ENCODE measurements around the gene RAD18.

Gene RAD18

DNA sequence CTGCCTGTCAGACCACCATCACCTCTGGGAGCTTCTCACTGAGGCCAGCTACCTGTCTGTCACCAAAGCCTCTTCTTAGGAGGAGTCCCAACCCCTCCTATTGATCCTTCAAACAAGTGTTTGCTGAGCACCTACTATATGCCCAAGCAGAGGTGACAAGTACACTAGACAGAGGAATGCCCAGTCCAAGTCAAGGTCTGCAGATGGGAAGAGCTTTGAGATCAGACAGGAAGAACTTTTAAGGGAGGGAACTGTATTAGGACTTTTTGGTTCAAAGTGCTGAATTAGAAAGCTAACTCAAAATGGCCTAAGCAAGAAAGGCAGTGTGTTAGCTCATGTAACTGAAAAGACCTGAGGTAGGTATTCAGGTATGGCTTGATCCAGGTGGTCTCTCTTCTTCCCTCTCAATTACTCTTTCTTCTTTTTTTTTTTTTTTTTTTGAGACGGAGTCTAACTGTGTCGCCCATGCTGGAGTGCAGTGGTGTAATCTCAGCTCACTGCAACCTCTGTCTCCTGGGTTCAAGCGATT is 3.6 kb upstream of the RAD18 start:
- WGBS = 64% methylated on average over 2 of the region's 3 CpGs
- DNase-seq = no peak
- Histone ChIP-seq H4K8ac (ENCODE audit: low read length) (no peak overlapping the region), H3K4ac (ENCODE audit: low read depth in 1 of 2, low read length in 2 of 2) (no peak overlapping the region), H2BK120ac (ENCODE audit: low read depth, low read length) (no peak overlapping the region), H2AFZ (ENCODE audit: low read depth, low read length) (no peak overlapping the region), H3K79me1 (replicated peaks; ENCODE audit: low read length, poor library complexity, severe bottlenecking) (peaks cover 2% of the 10 kb centered on the region), H3K27me3 (ENCODE audit: control insufficient read depth in 1 of 2, insufficient read depth in 1 of 2, low read length in 2 of 2) (peaks cover 14 to 16% of the 10 kb centered on the region in 2 experiments), H3K27ac (ENCODE audit: low read length, poor library complexity, severe bottlenecking) (no peak overlapping the region), H2AK5ac (ENCODE audit: low read length, severe bottlenecking) (peak overlapping the region; percentile 78), H2BK5ac (ENCODE audit: low read depth, low read length, poor library complexity, severe bottlenecking) (no peak overlapping the region), H2BK12ac (ENCODE audit: low read length in 2 of 2) (no peak overlapping the region), H3K14ac (ENCODE audit: low read length in 2 of 2) (no peak overlapping the region), H3K9ac (ENCODE audit: low read length) (no peak overlapping the region), H4K91ac (ENCODE audit: low read length) (no peak overlapping the region), H3K9me3 (ENCODE audit: control insufficient read depth, low read length) (no peaks in the 10 kb centered on the region), H3K4me1 (ENCODE audit: control insufficient read depth, insufficient read depth, low read depth, low read length) (no peaks in the 10 kb centered on the region), H3K4me3 (ENCODE audit: insufficient read depth in 1 of 2, low read depth in 1 of 2, low read length in 2 of 2) (no peak overlapping the region), H2BK15ac (ENCODE audit: low read depth, poor library complexity, severe bottlenecking) (no peak overlapping the region), H3K4me2 (ENCODE audit: low read length, poor library complexity, severe bottlenecking) (no peak overlapping the region), H3K23ac (ENCODE audit: low read length in 2 of 2) (no peak overlapping the region), H3K36me3 (ENCODE audit: control insufficient read depth in 1 of 2, insufficient read depth in 2 of 2, low read depth in 1 of 2, low read length in 2 of 2) (no peaks in the 10 kb centered on the region), H3K18ac (ENCODE audit: low read depth in 1 of 2, low read length in 2 of 2) (no peak overlapping the region)

DNA sequence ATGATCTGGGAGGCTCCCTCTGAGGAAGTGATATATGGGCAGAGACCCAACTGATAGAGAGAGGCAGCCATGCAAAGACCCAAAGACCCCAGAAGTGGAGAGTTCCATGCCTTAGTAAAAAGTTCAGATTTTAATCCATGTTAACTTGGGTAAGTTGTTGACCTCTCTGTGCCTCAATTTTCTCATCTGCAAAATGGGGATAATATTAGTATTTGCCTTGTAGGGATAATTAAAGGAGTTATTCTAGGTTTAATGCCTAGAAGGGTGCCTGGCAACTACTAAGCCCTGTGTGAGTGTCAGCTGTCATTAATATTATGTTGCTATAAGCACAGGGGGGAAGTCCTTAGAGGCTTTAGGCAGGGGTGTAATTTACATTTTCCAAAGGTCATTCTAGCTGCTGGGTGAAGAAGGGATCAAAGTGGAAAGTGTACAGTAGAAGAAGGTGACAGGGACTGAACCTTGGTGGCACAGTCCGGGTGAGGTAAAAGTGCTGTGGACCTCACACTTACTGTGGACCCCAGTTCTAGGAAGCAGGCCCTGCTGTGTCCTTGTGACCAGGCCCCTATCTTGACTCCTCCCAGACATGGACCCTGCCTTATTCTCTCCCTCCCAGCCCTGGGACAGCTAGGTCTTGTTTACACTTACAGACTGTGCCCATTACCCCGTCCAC is 3.0 kb upstream of the RAD18 start:
- Histone ChIP-seq H3K27me3 (ENCODE audit: control insufficient read depth in 1 of 2, insufficient read depth in 1 of 2, low read length in 2 of 2) (peaks cover 13 to 16% of the 10 kb centered on the region in 2 experiments), H3K4me2 (ENCODE audit: low read length, poor library complexity, severe bottlenecking) (no peak overlapping the region), H3K27ac (ENCODE audit: low read length, poor library complexity, severe bottlenecking) (no peak overlapping the region), H2AFZ (ENCODE audit: low read depth, low read length) (no peak overlapping the region), H3K18ac (ENCODE audit: low read depth in 1 of 2, low read length in 2 of 2) (no peak overlapping the region), H3K9ac (ENCODE audit: low read length) (no peak overlapping the region), H2BK5ac (ENCODE audit: low read depth, low read length, poor library complexity, severe bottlenecking) (no peak overlapping the region), H2AK5ac (ENCODE audit: low read length, severe bottlenecking) (peak overlapping the region; percentile 78), H3K4me1 (ENCODE audit: control insufficient read depth, insufficient read depth, low read depth, low read length) (no peaks in the 10 kb centered on the region), H3K36me3 (ENCODE audit: control insufficient read depth in 1 of 2, insufficient read depth in 2 of 2, low read depth in 1 of 2, low read length in 2 of 2) (no peaks in the 10 kb centered on the region), H2BK12ac (ENCODE audit: low read length in 2 of 2) (no peak overlapping the region), H2BK15ac (ENCODE audit: low read depth, poor library complexity, severe bottlenecking) (no peak overlapping the region), H4K8ac (ENCODE audit: low read length) (no peak overlapping the region), H3K14ac (ENCODE audit: low read length in 2 of 2) (no peak overlapping the region), H3K4me3 (ENCODE audit: insufficient read depth in 1 of 2, low read depth in 1 of 2, low read length in 2 of 2) (no peak overlapping the region), H4K91ac (ENCODE audit: low read length) (no peak overlapping the region), H3K4ac (ENCODE audit: low read depth in 1 of 2, low read length in 2 of 2) (no peak overlapping the region), H3K79me1 (replicated peaks; ENCODE audit: low read length, poor library complexity, severe bottlenecking) (peaks cover 4% of the 10 kb centered on the region), H2BK120ac (ENCODE audit: low read depth, low read length) (no peak overlapping the region), H3K23ac (ENCODE audit: low read length in 2 of 2) (no peak overlapping the region), H3K9me3 (ENCODE audit: control insufficient read depth, low read length) (no peaks in the 10 kb centered on the region)
- DNase-seq = no peak
- 92% methylated on average over 2 of the region's 2 CpGs for WGBS

DNA sequence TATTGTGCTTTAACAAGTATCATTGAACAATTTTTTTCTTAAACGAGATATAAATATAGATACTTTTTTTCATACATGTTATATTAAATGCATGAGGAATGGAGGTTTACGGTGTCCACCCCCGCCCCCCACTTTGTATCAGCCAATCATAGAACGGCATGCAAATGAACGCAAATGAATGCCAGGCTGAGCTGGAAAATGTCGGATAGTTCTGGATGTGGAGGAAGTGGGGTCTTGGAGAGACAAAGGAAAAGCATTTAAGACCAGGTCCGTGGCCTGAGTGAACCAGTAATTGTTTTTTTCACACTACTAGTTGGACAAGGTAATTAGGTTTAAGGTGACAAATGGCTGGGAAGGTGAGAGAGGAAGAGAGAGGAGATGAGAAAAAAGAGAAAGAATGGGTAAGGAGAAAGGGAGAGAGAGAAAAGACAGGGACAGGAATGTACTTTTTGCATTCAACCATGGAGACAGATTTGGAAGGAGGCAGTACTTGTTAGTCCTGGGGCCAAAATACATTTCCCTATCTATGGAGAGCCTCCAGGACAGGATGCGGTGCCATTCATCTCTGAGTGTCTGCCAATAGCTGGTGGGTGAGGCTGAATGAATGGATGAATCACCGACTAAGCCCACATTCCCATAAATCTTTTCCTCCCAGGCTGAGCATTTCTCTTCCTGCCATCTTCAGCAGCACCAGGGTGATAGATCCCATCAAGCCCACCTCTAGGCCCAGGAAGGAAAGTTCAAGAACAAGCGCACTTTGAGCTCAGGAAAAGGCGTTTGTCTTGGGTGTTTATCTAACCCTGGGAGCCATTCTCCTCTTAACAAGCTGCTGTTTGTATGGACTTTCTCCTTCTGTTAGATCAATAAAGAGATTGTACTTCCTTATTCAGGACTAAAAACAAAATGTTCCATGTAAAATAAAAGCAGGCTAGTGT is 1.4 kb upstream of the RAD18 start:
- Histone ChIP-seq H4K8ac (ENCODE audit: low read length) (peak overlapping the region; percentile 45), H3K18ac (ENCODE audit: low read depth in 1 of 2, low read length in 2 of 2) (no peak overlapping the region), H2BK15ac (ENCODE audit: low read depth, poor library complexity, severe bottlenecking) (no peak overlapping the region), H3K4ac (ENCODE audit: low read depth in 1 of 2, low read length in 2 of 2) (no peak overlapping the region), H3K4me1 (ENCODE audit: control insufficient read depth, insufficient read depth, low read depth, low read length) (no peaks in the 10 kb centered on the region), H2BK5ac (ENCODE audit: low read depth, low read length, poor library complexity, severe bottlenecking) (no peak overlapping the region), H3K27me3 (ENCODE audit: control insufficient read depth in 1 of 2, insufficient read depth in 1 of 2, low read length in 2 of 2) (peaks cover 11 to 12% of the 10 kb centered on the region in 2 experiments), H2AK5ac (ENCODE audit: low read length, severe bottlenecking) (no peak overlapping the region), H3K9me3 (ENCODE audit: control insufficient read depth, low read length) (no peaks in the 10 kb centered on the region), H3K79me1 (replicated peaks; ENCODE audit: low read length, poor library complexity, severe bottlenecking) (peaks cover 7% of the 10 kb centered on the region), H2BK120ac (ENCODE audit: low read depth, low read length) (no peak overlapping the region), H2AFZ (ENCODE audit: low read depth, low read length) (no peak overlapping the region), H3K27ac (ENCODE audit: low read length, poor library complexity, severe bottlenecking) (no peak overlapping the region), H3K36me3 (ENCODE audit: control insufficient read depth in 1 of 2, insufficient read depth in 2 of 2, low read depth in 1 of 2, low read length in 2 of 2) (no peaks in the 10 kb centered on the region), H3K4me3 (ENCODE audit: insufficient read depth in 1 of 2, low read depth in 1 of 2, low read length in 2 of 2) (peak overlapping the region in 1 of 2 experiments; percentile 91), H3K4me2 (ENCODE audit: low read length, poor library complexity, severe bottlenecking) (no peak overlapping the region), H2BK12ac (ENCODE audit: low read length in 2 of 2) (no peak overlapping the region), H4K91ac (ENCODE audit: low read length) (no peak overlapping the region), H3K14ac (ENCODE audit: low read length in 2 of 2) (no peak overlapping the region), H3K9ac (ENCODE audit: low read length) (peak overlapping the region; percentile 26), H3K23ac (ENCODE audit: low read length in 2 of 2) (no peak overlapping the region)
- DNase-seq = peak; percentile 33
- 59% methylated on average over 10 of the region's 11 CpGs for WGBS

Data from mesenchymal stem cell (in vitro differentiated cells and primary cell).